Measurements from ENCODE around the gene NEU1. TPM values are rescaled to one million over a fixed set of nuclear protein-coding genes. Genes with fewer than 3 reads are reported as not detected.
A peak's percentile ranks its signal among the peaks of the same experiment; 100 is the strongest.

NEU1 gene
- total RNA-seq, 2 experiments from 2014 or later, result 5.5 to 13.4 TPM

DNA sequence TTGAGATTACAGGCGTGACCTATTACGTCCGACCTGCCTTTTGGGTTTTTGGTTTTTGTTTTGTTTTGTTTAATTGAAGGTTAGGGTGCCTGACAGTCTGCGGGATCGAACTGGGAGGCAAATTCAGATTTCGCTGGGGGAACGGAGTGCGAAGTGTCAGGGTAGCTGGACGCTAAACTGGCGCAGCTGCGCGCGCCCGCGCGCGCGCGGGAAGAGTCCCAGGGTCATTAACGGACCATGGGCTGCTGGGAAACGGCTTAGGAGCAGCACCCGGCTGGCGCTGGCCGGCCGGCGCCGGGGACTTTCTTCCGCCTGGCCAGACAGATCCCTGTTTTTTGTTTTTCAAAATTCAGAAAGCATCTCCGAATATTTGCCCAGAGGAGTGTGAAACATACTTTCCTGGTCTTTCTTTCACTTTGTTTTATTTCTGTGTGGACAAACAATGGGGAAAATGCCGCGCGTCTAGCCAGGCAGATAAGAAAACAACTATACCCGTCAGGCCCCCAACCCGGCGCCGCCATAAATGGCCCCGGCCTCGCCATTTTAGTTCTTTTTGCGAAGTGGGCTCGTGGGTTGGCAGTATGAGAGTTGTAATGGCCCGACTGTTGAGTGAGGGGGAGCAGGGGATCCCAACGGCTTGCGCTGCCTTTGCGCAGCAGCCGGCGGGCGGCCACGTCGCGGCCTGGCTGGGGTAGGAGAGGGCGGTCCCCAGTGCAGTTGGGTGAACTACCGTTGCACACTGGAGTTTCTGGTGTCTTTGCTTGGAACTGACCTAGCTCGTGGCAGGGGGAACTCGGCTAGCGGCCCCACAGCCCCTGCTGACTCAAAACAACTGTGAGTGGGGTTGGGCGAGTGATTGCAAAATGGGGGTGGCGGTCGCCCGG, 28.0 kb downstream of the NEU1 start:
- ChIA-PET POLR2A (interaction anchor here (0.6 to 1.4 kb wide), 3 partner anchors 97 to 304 kb away, joined by 3 to 7 read pairs (median 4); no protein-coding TSS in a partner anchor), CTCF (ENCODE audit: unreplicated experiment) (interaction anchor here (0.6 to 0.7 kb wide), 2 partner anchors 28 to 120 kb away, joined by 3 to 7 read pairs; partner anchors contain the start of gene LSM2)
- no TSS peak for BruUV-seq (replicated peaks)
- H3K27ac ChIP-seq (ENCODE audit: low read depth, low read length, poor library complexity, severe bottlenecking), result peak overlapping the region; percentile 95
- TF ChIP-seq, protein P1, sequence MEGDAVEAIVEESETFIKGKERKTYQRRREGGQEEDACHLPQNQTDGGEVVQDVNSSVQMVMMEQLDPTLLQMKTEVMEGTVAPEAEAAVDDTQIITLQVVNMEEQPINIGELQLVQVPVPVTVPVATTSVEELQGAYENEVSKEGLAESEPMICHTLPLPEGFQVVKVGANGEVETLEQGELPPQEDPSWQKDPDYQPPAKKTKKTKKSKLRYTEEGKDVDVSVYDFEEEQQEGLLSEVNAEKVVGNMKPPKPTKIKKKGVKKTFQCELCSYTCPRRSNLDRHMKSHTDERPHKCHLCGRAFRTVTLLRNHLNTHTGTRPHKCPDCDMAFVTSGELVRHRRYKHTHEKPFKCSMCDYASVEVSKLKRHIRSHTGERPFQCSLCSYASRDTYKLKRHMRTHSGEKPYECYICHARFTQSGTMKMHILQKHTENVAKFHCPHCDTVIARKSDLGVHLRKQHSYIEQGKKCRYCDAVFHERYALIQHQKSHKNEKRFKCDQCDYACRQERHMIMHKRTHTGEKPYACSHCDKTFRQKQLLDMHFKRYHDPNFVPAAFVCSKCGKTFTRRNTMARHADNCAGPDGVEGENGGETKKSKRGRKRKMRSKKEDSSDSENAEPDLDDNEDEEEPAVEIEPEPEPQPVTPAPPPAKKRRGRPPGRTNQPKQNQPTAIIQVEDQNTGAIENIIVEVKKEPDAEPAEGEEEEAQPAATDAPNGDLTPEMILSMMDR (conservative IDR thresholded peaks at IDR 0.05; ENCODE audit: low read length), result no peak
- no peak for TF ChIP-seq EZH2phosphoT487 (IDR thresholded peaks at IDR 0.05; ENCODE audit: borderline replicate concordance, low read depth, low read length)
- H4K20me1 ChIP-seq (ENCODE audit: insufficient read depth, low read length), result peaks cover 37% of the 10 kb centered on the region
- H3K36me3 ChIP-seq (ENCODE audit: insufficient read depth, low read length), result peaks cover 49% of the 10 kb centered on the region
- H3K9me3 ChIP-seq (ENCODE audit: low read length), result no peaks in the 10 kb centered on the region
- H2AFZ ChIP-seq (ENCODE audit: low read length), result peak overlapping the region; percentile 16; the same call in 1 of the 2 replicates
- no peaks in the 10 kb centered on the region for H3K9me2 ChIP-seq (ENCODE audit: insufficient read depth, low read length)
- intact Hi-C loops (cut with micrococcal nuclease; ENCODE audit: unreplicated experiment), result loop anchor here (1.0 to 10.0 kb wide), 5 partner anchors 29 to 340 kb away; partner anchors contain the start of genes GPANK1, MICB, NELFE and SKIC2
- peaks cover 94% of the 10 kb centered on the region for H3K79me2 ChIP-seq (ENCODE audit: insufficient read depth, low read depth, low read length)
- DNase-seq (ENCODE audit: low spot score), result peak; percentile 91
- H3K4me1 ChIP-seq (ENCODE audit: insufficient read depth, low read length, poor library complexity, severe bottlenecking), result peaks cover 59% of the 10 kb centered on the region
- H3K4me2 ChIP-seq (ENCODE audit: low read length), result peak overlapping the region; percentile 96
- peak overlapping the region; percentile 99 for H3K4me3 ChIP-seq (ENCODE audit: low read depth, low read length, poor library complexity, severe bottlenecking)

GRCh38 chr6:31831350-31832215, 31.0 kb downstream of the NEU1 start:
- Histone ChIP-seq H2AFZ (ENCODE audit: low read length) (no peak overlapping the region; the same call in 1 of the 2 replicates), H3K4me2 (ENCODE audit: low read length) (peak overlapping the region; percentile 99), H3K9me3 (ENCODE audit: low read length) (no peaks in the 10 kb centered on the region), H3K27ac (ENCODE audit: low read depth, low read length, poor library complexity, severe bottlenecking) (peak overlapping the region; percentile 95), H3K9me2 (ENCODE audit: insufficient read depth, low read length) (no peaks in the 10 kb centered on the region), H3K4me3 (ENCODE audit: low read depth, low read length, poor library complexity, severe bottlenecking) (peak overlapping the region; percentile 89), H3K79me2 (ENCODE audit: insufficient read depth, low read depth, low read length) (peaks cover 67% of the 10 kb centered on the region), H3K36me3 (ENCODE audit: insufficient read depth, low read length) (peaks cover 18% of the 10 kb centered on the region), H3K4me1 (ENCODE audit: insufficient read depth, low read length, poor library complexity, severe bottlenecking) (peaks cover 36% of the 10 kb centered on the region), H4K20me1 (ENCODE audit: insufficient read depth, low read length) (peaks cover 8% of the 10 kb centered on the region; the same call in 1 of the 2 replicates)
- BruUV-seq (replicated peaks), result no TSS peak
- POLR2A ChIA-PET, result interaction anchor here (0.6 to 3.8 kb wide), 9 partner anchors 10 to 236 kb away, joined by 3 to 43 read pairs (median 6); partner anchors contain the start of genes CLIC1, LSM2, MSH5 and NEU1
- intact Hi-C loops (cut with micrococcal nuclease; ENCODE audit: unreplicated experiment), result loop anchor here (2.0 to 10.0 kb wide), 6 partner anchors 59 to 337 kb away; partner anchors contain the start of genes ATP6V1G2, EHMT2, MICB and NELFE
- CTCF ChIA-PET (ENCODE audit: unreplicated experiment), result interaction anchor here (0.9 to 1.0 kb wide), 2 partner anchors 93 to 104 kb away, joined by 3 read pairs; no protein-coding TSS in a partner anchor
- TF ChIP-seq, protein P1 (conservative IDR thresholded peaks at IDR 0.05; ENCODE audit: low read length), result no peak
- no peak for TF ChIP-seq EZH2phosphoT487 (IDR thresholded peaks at IDR 0.05; ENCODE audit: borderline replicate concordance, low read depth, low read length)
- DNase-seq (ENCODE audit: low spot score), result no peak

All from OCI-LY7 (cell line).